Left renal cortex interstitium (tissue), 4 donors: ENCODE measurements around the gene DUSP10. TPM values are rescaled to one million over a fixed set of nuclear protein-coding genes. Genes with fewer than 3 reads are reported as not detected.

ENCODE experiments used
- DNase-seq, 4 donors: peaks; one replicate each; pipeline ENCODE4 v3.0.0-alpha.2; 2013; ENCODE audit warnings: low read depth in 4 of 4, low spot score in 2 of 4, missing footprints in 1 of 4
- polyA plus RNA-seq, 4 donors: library from polyadenylated mRNA; unstranded; fragments of 120-200 nt; gene quantifications; one replicate each; pipeline ENCODE4 v1.2.1, GENCODE V29; 2013; ENCODE audit not compliant: insufficient read length in 4 of 4

Gene DUSP10
- polyA plus RNA-seq, 4 donors: 2.9 to 4.7 (median 3.3) TPM

GRCh38 chr1:221664253-221664652 is 77.6 kb downstream of the DUSP10 start:
- DNase-seq: no peak

DNA sequence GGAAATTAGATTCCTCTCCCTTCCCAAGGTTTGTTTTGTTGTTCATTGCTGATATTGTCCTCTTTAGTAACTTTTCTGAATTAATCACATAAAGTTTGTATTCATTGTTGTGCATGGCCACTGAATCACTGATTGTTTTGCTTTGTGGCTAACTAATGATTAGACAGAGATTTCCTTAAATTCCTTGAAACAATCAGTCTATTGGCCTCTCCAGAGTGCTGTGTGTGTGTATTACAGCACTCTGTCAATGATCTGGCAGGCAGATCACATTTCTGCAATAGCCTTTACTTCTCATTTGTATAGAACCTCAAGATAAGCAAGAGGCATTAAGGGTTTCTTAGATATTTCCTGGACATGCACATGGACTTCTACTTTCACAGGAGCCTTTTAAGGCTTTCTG is 78.6 kb downstream of the DUSP10 start:
- no peak for DNase-seq

- DNase-seq: no peak
These were observed 86.1 kb downstream of the DUSP10 start for GRCh38 chr1:221655766-221656305.
